T-cell (primary cell): ENCODE measurements around the gene ZC3HAV1. TPM values are rescaled to one million over a fixed set of nuclear protein-coding genes. Genes with fewer than 3 reads are reported as not detected.

Experiments
- ATAC-seq, 4 experiments: fragments of 200-7000 bp in 3 of 4; fragments of 150-1000 bp in 1 of 4; cut with Tn5 transposase; replicated peaks in 1 of 4; 1 replicate in 3 of 4; 2 replicates in 1 of 4; pipeline ENCODE4 v1.10.0; 2021; ENCODE audit warnings: moderate library complexity in 3 of 4, mild to moderate bottlenecking in 2 of 4, moderate number of reproducible peaks in 1 of 4
- CTCF ChIA-PET, 2 donors: fragments of 300-600 bp; sonication (Branson Sonifier 250); formaldehyde crosslinking; loops; one replicate each; lab custom pipeline; 2022; ENCODE audit warnings: antibody characterized with exemption in 2 of 2; lab: Charles Lee
- POLR2A ChIA-PET, 2 donors: fragments of 300-600 bp; sonication (Branson Sonifier 250); formaldehyde crosslinking; loops; one replicate each; lab custom pipeline; 2022; ENCODE audit warnings: antibody characterized with exemption in 2 of 2; lab: Charles Lee
- DNase-seq, 35 experiments: peaks; one replicate each; pipeline versions ENCODE4 v3.0.0 to v3.0.0-alpha.2; 2013 to 2023
- H3K27ac ChIP-seq: one replicate; pipeline ENCODE4 v1.5.1; 2013; ENCODE audit warnings: low read length
- H3K27me3 ChIP-seq, 2 experiments: replicated peaks in 1 of 2; 1 replicate in 1 of 2; 2 replicates in 1 of 2; pipeline versions ENCODE4 v1.6.1 to v1.7.0; 2013; ENCODE audit warnings: low read length in 1 of 2, mixed read lengths in 1 of 2; ENCODE audit not compliant: control insufficient read depth in 2 of 2, insufficient read depth in 2 of 2; ENCODE audit errors: extremely low read depth in 1 of 2
- H3K36me3 ChIP-seq, 2 donors: 1 replicate in 1 of 2; 2 replicates in 1 of 2; pipeline versions ENCODE4 v1.6.1 to v1.7.0; 2013; ENCODE audit warnings: low read length in 1 of 2; ENCODE audit not compliant: control insufficient read depth in 2 of 2, insufficient read depth in 1 of 2; ENCODE audit errors: extremely low read depth in 1 of 2
- H3K4me1 ChIP-seq, 2 experiments: 1 replicate in 1 of 2; 2 replicates in 1 of 2; pipeline versions ENCODE4 v1.6.1 to v1.7.0; 2013; ENCODE audit warnings: low read length in 2 of 2, mixed read lengths in 1 of 2; ENCODE audit not compliant: insufficient read depth in 2 of 2, control insufficient read depth in 1 of 2; ENCODE audit errors: extremely low read depth in 1 of 2
- H3K4me3 ChIP-seq, 2 donors: 1 replicate in 1 of 2; 2 replicates in 1 of 2; pipeline versions ENCODE4 v1.5.1 to v1.7.0; 2013; ENCODE audit warnings: mild to moderate bottlenecking in 2 of 2, low read length in 1 of 2, moderate library complexity in 1 of 2; ENCODE audit not compliant: control insufficient read depth in 1 of 2; ENCODE audit errors: extremely low read depth in 1 of 2
- H3K9me3 ChIP-seq: 2 replicates; pipeline ENCODE4 v1.7.0; 2013
- H3K27ac Mint-ChIP-seq, 2 donors: one replicate each; pipeline ENCODE4 v1.8.0; 2020 to 2021; ENCODE audit warnings: mild to moderate bottlenecking in 2 of 2, mixed read lengths in 2 of 2
- H3K27me3 Mint-ChIP-seq, 2 donors: one replicate each; pipeline ENCODE4 v1.8.0; 2021 to 2022; ENCODE audit warnings: mixed read lengths in 2 of 2
- H3K36me3 Mint-ChIP-seq: one replicate; pipeline ENCODE4 v1.8.0; 2021; ENCODE audit warnings: mixed read lengths
- H3K4me1 Mint-ChIP-seq, 3 donors: one replicate each; pipeline ENCODE4 v1.8.0; 2020 to 2022; ENCODE audit warnings: mixed read lengths in 3 of 3, mild to moderate bottlenecking in 1 of 3
- H3K4me3 Mint-ChIP-seq, 3 donors: one replicate each; pipeline ENCODE4 v1.8.0; 2020 to 2022; ENCODE audit warnings: mild to moderate bottlenecking in 3 of 3, mixed read lengths in 3 of 3, moderate library complexity in 3 of 3
- H3K9me3 Mint-ChIP-seq, 3 donors: one replicate each; pipeline ENCODE4 v1.8.0; 2020 to 2022; ENCODE audit warnings: mixed read lengths in 3 of 3
- WGBS: methylation state at CpG from one replicate; pipeline ENCODE4 v1.1.5; 2013; ENCODE audit warnings: missing lambda C conversion rate; ENCODE audit not compliant: insufficient coverage; 5-methylcytosine and 5-hydroxymethylcytosine counted together
- total RNA-seq, 35 experiments: library from RNA in 6 of 35; stranded (reverse) in 6 of 35; fragments of 120-200 nt in 1 of 35; gene quantifications; one replicate each; pipeline versions ENCODE4 v1.2.1 to v1.2.4 and lab custom pipeline; 2013 to 2026

The ZC3HAV1 gene
- total RNA-seq, 5 donors from 2014 or later (not counting 1 experiment from before 2014, with no cell fraction given): 148 to 201 (median 155) TPM

DNA sequence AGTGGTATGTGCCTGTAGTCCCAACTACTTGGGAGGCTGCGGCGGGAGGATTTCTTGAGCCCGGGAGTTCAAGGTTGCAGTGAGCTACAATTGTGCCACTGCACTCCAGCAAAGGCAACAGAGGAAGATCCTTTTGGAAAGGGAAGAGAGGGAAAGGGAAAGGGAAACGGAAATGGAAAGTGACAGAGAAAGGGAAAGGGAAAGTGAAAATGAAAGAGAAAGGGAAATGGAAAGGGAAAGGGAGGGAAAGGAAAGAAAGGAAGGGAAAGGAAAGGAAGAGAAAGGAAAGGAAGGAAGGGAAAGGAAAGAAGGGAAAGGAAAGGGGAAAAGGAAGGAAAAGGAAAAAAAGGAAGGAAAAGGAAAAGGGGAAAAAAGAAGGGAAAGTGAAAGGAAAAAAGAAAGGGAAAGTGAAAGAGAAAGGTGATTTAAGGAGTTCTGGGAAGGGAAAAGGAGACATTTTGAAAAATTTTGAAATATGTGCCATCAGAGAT is 2.3 kb upstream of the ZC3HAV1 start:
- H3K27ac Mint-ChIP-seq: peak overlapping the region; percentile 95 to 98
- DNase-seq: no peak
- H3K4me1 Mint-ChIP-seq: peaks cover 49 to 58% (median 54%) of the 10 kb centered on the region in 3 donors

DNA sequence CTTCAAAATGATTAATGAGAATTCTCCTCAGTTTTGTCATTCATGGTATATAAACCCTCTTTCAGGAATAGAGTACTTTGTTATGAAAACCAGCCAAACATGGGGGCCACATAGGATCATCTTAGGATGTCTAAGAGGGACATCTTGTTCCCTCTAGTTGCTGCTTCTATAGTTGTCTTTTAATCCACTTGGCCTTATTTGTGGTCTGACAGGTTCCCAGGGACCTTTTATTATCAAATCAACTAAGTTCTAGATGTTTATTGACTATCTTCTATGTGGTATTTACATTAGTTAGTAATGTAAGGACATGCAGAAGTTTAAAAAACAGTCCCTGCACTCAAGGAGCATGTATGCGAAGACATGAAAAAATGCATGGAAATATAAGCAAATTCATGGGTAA is 1.6 kb upstream of the ZC3HAV1 start:
- peak overlapping the region; percentile 95 to 98 for H3K27ac Mint-ChIP-seq
- H3K4me1 Mint-ChIP-seq: peaks cover 49 to 57% (median 54%) of the 10 kb centered on the region in 3 donors
- H3K4me3 Mint-ChIP-seq: peak overlapping the region; percentile 69 to 98 (median 70)
- CTCF ChIA-PET: interaction anchor here in 1 of 2 donors (1.1 kb wide), 1 partner anchor 16 kb away, joined by 3 read pairs; no protein-coding TSS in a partner anchor
- no peaks in the 10 kb centered on the region for H3K36me3 ChIP-seq
- DNase-seq (no peak), ATAC-seq (no peak)
- no peak overlapping the region for H3K4me3 ChIP-seq
- no peaks in the 10 kb centered on the region for H3K27me3 ChIP-seq
- H3K27ac ChIP-seq: peak overlapping the region; percentile 93
- H3K4me1 ChIP-seq: peaks cover 6 to 18% of the 10 kb centered on the region in 2 experiments
- H3K9me3 Mint-ChIP-seq: no peaks in the 10 kb centered on the region
- H3K9me3 ChIP-seq: no peaks in the 10 kb centered on the region
- 100% methylated on average over 1 of the region's 1 CpG for WGBS
- POLR2A ChIA-PET: no interaction called here
- H3K27me3 Mint-ChIP-seq: no peaks in the 10 kb centered on the region
- peaks cover 21% of the 10 kb centered on the region for H3K36me3 Mint-ChIP-seq

More for the DNA sequence above, 2.3 kb upstream of the ZC3HAV1 start:
- Histone ChIP-seq H3K4me3 (no peak overlapping the region), H3K36me3 (no peaks in the 10 kb centered on the region), H3K4me1 (peaks cover 6 to 18% of the 10 kb centered on the region in 2 experiments), H3K27ac (peak overlapping the region; percentile 93), H3K9me3 (no peaks in the 10 kb centered on the region), H3K27me3 (no peaks in the 10 kb centered on the region)
- no peaks in the 10 kb centered on the region for H3K27me3 Mint-ChIP-seq
- POLR2A ChIA-PET: no interaction called here
- no peak for ATAC-seq
- CTCF ChIA-PET: interaction anchor here (0.7 to 1.6 kb wide), 2 partner anchors 15 kb away, joined by 3 to 6 read pairs; no protein-coding TSS in a partner anchor
- 96% methylated on average over 3 of the region's 4 CpGs for WGBS
- H3K4me3 Mint-ChIP-seq: peak overlapping the region; percentile 37 to 98 (median 43)
- no peaks in the 10 kb centered on the region for H3K9me3 Mint-ChIP-seq
- H3K36me3 Mint-ChIP-seq: peaks cover 19% of the 10 kb centered on the region

DNA sequence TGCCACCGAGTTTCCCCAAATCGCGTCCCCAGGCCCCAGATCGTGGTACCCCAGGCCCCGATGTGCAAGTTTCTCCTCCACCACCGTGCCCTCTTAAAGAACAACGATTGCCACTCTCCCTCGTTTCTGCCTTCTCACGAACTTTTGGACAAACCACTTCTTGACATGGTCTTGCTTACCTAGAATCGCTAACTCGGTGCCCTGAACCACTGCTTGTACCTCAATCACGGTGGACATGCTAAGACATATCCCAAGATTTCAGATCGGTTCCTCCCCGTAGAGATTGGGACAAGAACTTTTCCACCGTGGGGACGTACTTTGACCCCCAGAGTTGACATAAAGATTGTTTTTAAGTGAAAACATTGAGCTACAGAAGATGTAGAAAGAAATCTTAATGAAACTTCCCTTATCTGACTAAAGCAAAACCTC is 477 bp upstream of the ZC3HAV1 start:
- H3K9me3 Mint-ChIP-seq: no peaks in the 10 kb centered on the region
- Histone ChIP-seq H3K27me3 (no peaks in the 10 kb centered on the region), H3K4me3 (peak overlapping the region; percentile 88 to 100), H3K36me3 (no peaks in the 10 kb centered on the region), H3K27ac (peak overlapping the region; percentile 93), H3K9me3 (no peaks in the 10 kb centered on the region), H3K4me1 (peaks cover 4 to 18% of the 10 kb centered on the region in 2 experiments)
- peak overlapping the region; percentile 98 for H3K27ac Mint-ChIP-seq
- peaks cover 29% of the 10 kb centered on the region for H3K36me3 Mint-ChIP-seq
- WGBS: 2% methylated on average over 11 of the region's 16 CpGs
- H3K27me3 Mint-ChIP-seq: no peaks in the 10 kb centered on the region
- ChIA-PET POLR2A (interaction anchor here (0.8 to 1.3 kb wide), 5 partner anchors 15 to 24 kb away, joined by 3 to 10 read pairs (median 3); a partner anchor contains a TSS), CTCF (interaction anchor here in 1 of 2 donors (1.1 kb wide), 1 partner anchor 15 kb away, joined by 3 read pairs; no protein-coding TSS in a partner anchor)
- ATAC-seq (peak in 3 of 4 experiments; percentile 13 to 28 (median 23)), DNase-seq (no peak)
- H3K4me3 Mint-ChIP-seq: peak overlapping the region; percentile 98 to 99 (median 98)
- peaks cover 42 to 52% (median 52%) of the 10 kb centered on the region in 3 donors for H3K4me1 Mint-ChIP-seq

DNA sequence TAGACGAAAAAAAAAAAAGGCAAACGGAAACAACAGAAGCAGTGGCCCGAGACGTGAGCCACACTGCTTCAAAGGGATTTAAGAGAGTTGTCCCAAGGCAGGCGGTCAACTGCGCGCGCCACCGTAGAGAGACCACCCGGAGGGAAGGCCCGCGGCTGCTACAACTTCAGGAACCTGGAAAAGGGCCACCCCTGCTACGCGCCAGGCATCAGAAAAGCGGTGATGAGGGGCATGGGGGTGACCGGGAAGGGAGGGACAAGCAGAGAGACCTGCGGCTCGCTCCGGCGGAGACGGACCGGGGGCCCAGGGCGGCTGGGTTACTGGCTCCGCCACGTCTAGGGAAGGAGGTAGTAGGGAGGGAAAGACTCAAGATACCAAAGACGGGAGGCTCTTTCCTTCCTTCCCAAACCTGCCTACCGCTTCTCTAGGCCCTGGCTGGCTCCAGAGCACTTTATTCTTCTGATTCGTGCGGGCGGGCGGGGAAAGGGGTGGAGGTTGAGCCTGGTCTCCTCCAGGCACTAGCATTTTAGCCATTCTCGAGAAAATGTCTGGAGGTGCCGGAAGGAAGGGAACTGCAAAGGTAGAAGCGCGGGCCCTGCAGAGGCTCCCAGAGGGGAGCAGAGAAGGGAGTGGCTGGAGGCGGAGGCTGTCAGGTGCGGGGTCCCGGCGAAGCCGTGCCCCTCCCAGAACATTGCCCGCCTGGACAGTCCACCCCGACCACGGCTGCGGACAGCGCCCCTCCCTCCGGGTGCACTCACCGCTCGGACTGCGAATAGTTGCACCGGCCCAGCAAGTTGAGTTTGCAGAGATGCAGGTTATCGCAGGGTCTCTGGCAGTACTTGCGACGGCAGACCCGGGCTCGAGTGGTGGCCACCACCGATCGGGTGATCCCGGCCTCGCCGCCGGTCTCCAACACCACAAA is 993 bp downstream of the ZC3HAV1 start:
- WGBS: 0% methylated on average over 47 of the region's 61 CpGs

DNA sequence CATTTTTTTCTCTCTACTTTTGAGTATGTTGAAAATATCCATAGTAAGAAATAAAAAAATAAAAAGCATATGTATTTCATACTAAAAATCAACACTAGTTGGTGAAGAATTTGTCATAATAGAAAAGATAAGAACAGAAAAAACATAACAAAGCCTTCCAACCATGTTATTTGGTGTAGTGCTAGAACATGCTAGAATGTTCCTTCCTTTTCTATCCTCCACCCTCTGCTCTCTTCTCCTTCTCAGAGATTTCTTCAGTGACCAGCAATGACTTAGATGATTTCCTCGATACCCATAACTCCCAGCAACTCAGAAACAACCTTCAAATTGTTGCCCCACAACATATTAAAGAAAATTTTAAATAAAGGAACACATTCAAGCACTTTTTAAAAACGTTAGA is 2.6 kb downstream of the ZC3HAV1 start:
- peak in 1 of 35 experiments; percentile 40 for DNase-seq
- peaks cover 17 to 25% of the 10 kb centered on the region in 2 experiments for H3K4me1 ChIP-seq

More for the DNA sequence above, 993 bp downstream of the ZC3HAV1 start:
- Mint-ChIP-seq H3K4me3 (peak overlapping the region; percentile 98 to 99 (median 98)), H3K27me3 (no peaks in the 10 kb centered on the region), H3K4me1 (peaks cover 36 to 53% (median 47%) of the 10 kb centered on the region in 3 donors), H3K36me3 (peaks cover 38% of the 10 kb centered on the region), H3K27ac (peak overlapping the region; percentile 98), H3K9me3 (no peaks in the 10 kb centered on the region)
- H3K36me3 ChIP-seq: no peaks in the 10 kb centered on the region
- ChIA-PET CTCF (interaction anchor here (0.6 to 2.8 kb wide), 4 partner anchors 14 to 91 kb away, joined by 3 to 19 read pairs (median 3); no protein-coding TSS in a partner anchor), POLR2A (interaction anchor here (0.6 to 0.7 kb wide), 3 partner anchors 14 to 240 kb away, joined by 4 to 6 read pairs (median 4); no protein-coding TSS in a partner anchor)
- no peaks in the 10 kb centered on the region for H3K27me3 ChIP-seq
- peaks cover 9 to 18% of the 10 kb centered on the region in 2 experiments for H3K4me1 ChIP-seq
- H3K4me3 ChIP-seq: peak overlapping the region; percentile 88 to 100
- ATAC-seq: no peak
- H3K9me3 ChIP-seq: no peaks in the 10 kb centered on the region
- DNase-seq: peak in 1 of 35 experiments; percentile 10
- peak overlapping the region; percentile 93 for H3K27ac ChIP-seq

More for the DNA sequence above, 2.6 kb downstream of the ZC3HAV1 start:
- Histone ChIP-seq H3K27me3 (no peaks in the 10 kb centered on the region), H3K36me3 (peaks cover 0 to 3% of the 10 kb centered on the region in 2 donors), H3K9me3 (no peaks in the 10 kb centered on the region), H3K4me3 (peak overlapping the region; percentile 88 to 100), H3K27ac (peak overlapping the region; percentile 93)
- H3K9me3 Mint-ChIP-seq: no peaks in the 10 kb centered on the region
- CTCF ChIA-PET: interaction anchor here in 1 of 2 donors (2.8 kb wide), 1 partner anchor 12 kb away, joined by 19 read pairs; no protein-coding TSS in a partner anchor
- peaks cover 30 to 60% (median 43%) of the 10 kb centered on the region in 3 donors for H3K4me1 Mint-ChIP-seq
- ATAC-seq: no peak
- WGBS: no CpG with 5 or more reads among the region's 2 CpGs
- POLR2A ChIA-PET: interaction anchor here in 1 of 2 donors (1.4 kb wide), 1 partner anchor 12 kb away, joined by 6 read pairs; no protein-coding TSS in a partner anchor
- peak overlapping the region; percentile 98 to 99 (median 98) for H3K4me3 Mint-ChIP-seq
- peak overlapping the region; percentile 98 for H3K27ac Mint-ChIP-seq
- H3K36me3 Mint-ChIP-seq: peaks cover 42% of the 10 kb centered on the region
- no peaks in the 10 kb centered on the region for H3K27me3 Mint-ChIP-seq
